Measurements from ENCODE around the gene TMEM63B.
A peak's percentile ranks its signal among the peaks of the same experiment; 100 is the strongest.

The TMEM63B gene

DNA sequence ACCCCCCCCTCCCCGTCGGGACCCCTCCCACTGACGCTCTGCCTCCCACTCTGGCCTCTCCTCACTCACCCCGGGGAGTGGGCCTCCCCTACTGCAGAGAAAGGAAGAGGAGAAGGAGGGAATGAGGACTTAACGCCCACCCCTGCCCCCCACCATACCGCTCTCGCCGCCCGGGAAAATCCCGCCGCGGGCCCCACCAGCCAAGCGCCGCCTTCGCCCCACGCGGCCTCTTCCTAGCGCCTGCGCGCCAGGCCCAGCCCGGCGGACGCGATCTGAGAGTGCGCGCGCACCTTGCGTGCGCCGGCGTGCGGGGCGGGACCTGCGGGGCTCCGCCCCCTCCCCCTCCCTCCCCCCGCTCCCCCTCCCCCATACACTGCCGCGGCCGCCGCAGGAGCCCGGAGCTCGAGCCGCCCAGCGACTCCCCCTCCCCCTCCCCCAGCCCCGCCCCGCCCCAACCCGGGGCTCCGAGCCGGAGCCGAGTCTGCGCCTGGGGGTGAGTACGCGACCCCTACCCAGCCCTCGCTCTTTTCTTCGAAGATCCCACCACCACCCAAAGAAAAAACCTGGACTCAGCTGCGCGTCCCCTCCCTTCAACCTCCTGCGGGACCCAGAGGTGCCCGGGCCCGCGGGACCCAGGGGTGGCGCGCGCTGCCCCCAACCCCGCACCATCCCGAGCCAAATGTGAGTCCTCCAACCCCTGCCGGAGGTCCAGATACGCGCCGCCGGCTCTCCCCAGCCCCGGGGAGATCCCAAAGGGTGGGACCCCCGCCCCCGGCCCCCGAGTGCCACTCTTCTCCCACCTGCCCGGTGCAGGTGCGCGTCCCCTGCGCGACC is at the start of gene TMEM63B, which contains the start of gene MRPL14:
TMEM63B (plus strand) TSS at position 369 of the 834 bp plus-strand sequence. CDS start 7,031 bp downstream, outside the sequence.
MRPL14 (minus strand) TSS at position 267 of the 834 bp plus-strand sequence. CDS start 10,841 bp downstream, outside the sequence.
- no peaks in the 10 kb centered on the region for H3K9me3 ChIP-seq (ENCODE audit: severe bottlenecking)
- TF ChIP-seq CTCF (IDR thresholded peaks at IDR 0.05; ENCODE audit: low read depth, low read length), result no peak
- no peaks in the 10 kb centered on the region for H3K27me3 ChIP-seq (ENCODE audit: insufficient read depth, low read depth, severe bottlenecking)
- peak; percentile 94 for DNase-seq
- peaks cover 40% of the 10 kb centered on the region for H3K36me3 ChIP-seq
- H3K4me3 ChIP-seq (ENCODE audit: low read depth, low read length), result peak within 1 kb of the TSS; percentile 85
- peak within 1 kb of the TSS; percentile 94 for H3K27ac ChIP-seq

DNA sequence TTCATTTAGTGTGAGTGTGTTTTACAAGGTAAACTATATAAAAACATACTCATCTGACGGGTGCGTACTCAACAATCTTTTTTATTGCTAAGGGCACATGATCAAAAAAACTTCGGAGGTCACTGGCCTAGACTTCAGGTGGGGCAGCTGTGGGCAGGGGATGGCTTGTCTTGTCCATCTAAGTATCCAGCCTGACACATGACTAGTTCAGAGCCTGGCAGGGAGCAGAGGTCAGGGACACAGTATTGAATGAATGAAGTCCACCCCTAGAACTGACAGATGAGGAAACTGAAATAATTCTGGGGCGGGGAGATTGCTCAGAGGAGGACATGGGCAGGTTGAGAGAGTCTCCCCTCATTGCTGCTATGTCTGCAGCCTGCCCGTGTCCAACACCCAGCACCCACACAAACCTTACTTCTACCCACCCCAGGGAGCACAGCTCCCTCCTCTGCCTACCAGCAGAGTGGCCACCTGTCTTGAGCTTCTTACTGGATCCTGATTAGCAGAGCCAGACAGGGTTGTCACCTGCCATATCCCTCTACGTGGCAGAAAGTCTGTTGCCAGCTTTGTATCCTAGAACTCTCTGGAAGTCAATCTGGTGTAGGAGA is 49.0 kb upstream of the TMEM63B start:
- H3K27ac ChIP-seq, result no peak overlapping the region
- no peaks in the 10 kb centered on the region for H3K36me3 ChIP-seq
- TF ChIP-seq CTCF (IDR thresholded peaks at IDR 0.05; ENCODE audit: low read depth, low read length), result 0 out of 2 replicates have a peak, but pooled peaks have one; percentile 16
- H3K9me3 ChIP-seq (ENCODE audit: severe bottlenecking), result no peaks in the 10 kb centered on the region
- no peak overlapping the region for H3K4me3 ChIP-seq (ENCODE audit: low read depth, low read length)
- no peaks in the 10 kb centered on the region for H3K27me3 ChIP-seq (ENCODE audit: insufficient read depth, low read depth, severe bottlenecking)
- no peak for DNase-seq

DNA sequence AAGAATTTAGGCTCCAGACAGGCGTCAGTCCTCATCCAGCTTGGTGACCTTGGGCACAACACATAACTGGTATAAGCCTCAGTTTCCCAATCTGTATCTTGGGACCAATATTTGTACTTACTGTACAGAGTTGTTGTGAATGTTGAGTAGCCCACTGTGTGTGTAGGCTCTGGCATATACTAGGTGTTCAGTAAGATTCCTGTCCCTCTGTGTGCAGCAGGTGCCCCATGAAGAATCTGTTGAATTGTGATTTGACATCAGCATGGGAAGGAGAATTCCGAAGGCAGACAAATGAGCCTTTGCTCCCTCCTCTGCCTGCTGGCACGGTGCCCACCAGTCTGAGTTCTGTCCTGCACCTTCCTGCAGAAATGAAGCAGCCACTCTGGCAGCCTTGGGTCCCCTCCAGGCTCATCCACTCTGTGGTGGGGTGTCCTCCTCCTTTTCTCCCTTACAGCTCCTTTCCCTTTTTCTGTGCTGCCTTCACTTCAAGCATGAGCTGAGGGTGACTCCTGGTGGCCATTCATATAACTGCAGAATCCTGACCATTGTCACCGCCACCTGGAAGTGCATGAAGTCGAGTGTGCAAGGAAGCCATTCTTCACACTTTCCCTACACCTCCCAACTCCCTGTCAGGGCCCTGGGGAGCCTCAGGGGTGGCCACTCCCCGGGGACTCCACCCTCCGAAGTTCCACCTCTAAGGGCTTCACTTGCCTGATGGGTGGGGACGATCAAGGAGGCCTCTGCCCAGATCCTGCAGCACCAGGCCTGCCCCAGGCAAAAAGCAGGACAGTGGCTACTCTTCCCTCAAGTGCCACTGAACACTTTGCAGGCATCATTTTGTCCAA is 48.3 kb upstream of the TMEM63B start:
- Histone ChIP-seq H3K4me3 (ENCODE audit: low read depth, low read length) (no peak overlapping the region), H3K36me3 (no peaks in the 10 kb centered on the region), H3K27me3 (ENCODE audit: insufficient read depth, low read depth, severe bottlenecking) (no peaks in the 10 kb centered on the region), H3K9me3 (ENCODE audit: severe bottlenecking) (no peaks in the 10 kb centered on the region), H3K27ac (no peak overlapping the region)
- peak; percentile 90 for DNase-seq
- peak; percentile 97 for TF ChIP-seq CTCF (IDR thresholded peaks at IDR 0.05; ENCODE audit: low read depth, low read length)

DNA sequence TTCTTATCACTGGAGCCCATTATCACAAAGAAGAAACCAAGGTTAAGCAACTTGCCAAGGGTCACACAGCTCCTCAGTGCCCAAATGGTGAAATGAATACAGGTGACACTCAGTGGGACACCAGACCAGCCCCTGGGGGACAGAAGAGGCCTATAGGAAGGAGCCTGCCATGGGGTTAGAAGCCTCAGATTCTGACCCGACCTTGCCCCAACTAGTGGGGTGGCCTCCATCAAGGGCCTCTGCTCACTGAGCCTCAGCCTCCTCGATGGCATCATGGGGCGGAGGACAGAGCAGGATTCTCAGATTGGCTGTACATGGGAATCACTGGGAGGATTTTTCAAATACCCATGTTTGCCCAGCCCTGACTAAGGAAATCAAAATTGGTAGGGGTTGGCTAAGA is 47.7 kb upstream of the TMEM63B start:
- no peak overlapping the region for H3K4me3 ChIP-seq (ENCODE audit: low read depth, low read length)
- no peak for TF ChIP-seq CTCF (IDR thresholded peaks at IDR 0.05; ENCODE audit: low read depth, low read length)
- no peaks in the 10 kb centered on the region for H3K9me3 ChIP-seq (ENCODE audit: severe bottlenecking)
- no peaks in the 10 kb centered on the region for H3K36me3 ChIP-seq
- no peaks in the 10 kb centered on the region for H3K27me3 ChIP-seq (ENCODE audit: insufficient read depth, low read depth, severe bottlenecking)
- DNase-seq, result no peak
- H3K27ac ChIP-seq, result peak overlapping the region; percentile 74; the same call in 1 of the 2 replicates

DNA sequence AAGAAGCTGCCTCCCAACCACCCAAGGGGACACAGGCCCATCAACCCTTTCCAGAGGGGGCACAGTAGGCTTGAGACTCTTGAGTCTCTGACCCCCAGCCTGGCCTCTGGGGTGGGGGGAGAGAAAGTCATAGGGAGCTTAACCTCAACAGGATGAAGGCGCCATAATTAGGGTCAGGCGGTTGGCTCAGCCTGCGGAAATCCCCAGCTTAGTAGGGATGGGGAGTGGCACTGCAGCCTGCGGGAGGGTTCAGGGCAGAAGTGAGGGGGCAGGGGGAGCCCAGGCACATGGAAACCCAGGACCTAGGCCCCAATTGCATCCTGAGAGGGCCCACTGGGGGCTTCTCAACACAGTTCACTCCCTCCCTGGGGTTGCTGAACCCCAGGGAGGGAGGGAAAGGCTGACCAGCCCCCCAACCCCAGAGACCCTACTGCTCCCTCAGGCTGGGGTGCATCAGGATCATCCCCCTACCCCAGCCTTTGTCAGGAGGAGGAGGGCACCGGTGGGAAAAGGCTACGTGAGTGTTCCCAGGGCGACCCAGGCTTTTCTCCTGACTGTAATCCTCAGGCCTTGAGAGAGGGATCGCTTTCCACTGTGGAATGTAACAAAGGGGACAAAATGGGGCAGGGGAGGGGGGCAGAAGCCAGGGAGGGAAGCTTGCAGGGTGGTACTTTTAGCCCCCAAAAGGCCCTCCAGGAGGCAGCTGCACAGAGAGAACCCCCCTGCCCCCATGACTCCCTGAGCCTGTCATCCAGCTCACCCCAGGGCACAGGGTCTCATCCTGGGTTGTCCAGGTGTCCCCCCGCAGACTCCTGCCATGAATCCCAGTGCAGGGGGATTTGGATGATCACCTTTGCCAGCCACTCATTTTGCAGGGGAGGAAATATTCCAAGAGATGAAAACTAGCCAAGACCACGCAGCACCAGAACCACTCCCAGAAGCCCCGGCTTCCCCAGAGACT is 46.5 kb upstream of the TMEM63B start:
- Histone ChIP-seq H3K27me3 (ENCODE audit: insufficient read depth, low read depth, severe bottlenecking) (no peaks in the 10 kb centered on the region), H3K9me3 (ENCODE audit: severe bottlenecking) (no peaks in the 10 kb centered on the region), H3K4me3 (ENCODE audit: low read depth, low read length) (peak overlapping the region; percentile 11; the same call in 1 of the 2 replicates), H3K36me3 (no peaks in the 10 kb centered on the region), H3K27ac (peak overlapping the region; percentile 74)
- peak; percentile 92 for DNase-seq
- no peak for TF ChIP-seq CTCF (IDR thresholded peaks at IDR 0.05; ENCODE audit: low read depth, low read length)
